ENCODE measurements around the gene EYS. TPM values are rescaled to one million over a fixed set of nuclear protein-coding genes. Genes with fewer than 3 reads are reported as not detected.

Gene EYS
- total and polyA plus RNA-seq, 2 of the 8 experiments (the other 6 are each of a cell fraction or from before 2014, with no cell fraction given): 0.05 to 0.13 TPM

- H3K4me1 ChIP-seq (replicated peaks in 1 of 4; ENCODE audit: control insufficient read depth in 3 of 4, insufficient read depth in 4 of 4, low read length in 3 of 4): no peaks in the 10 kb centered on the region
- no peak overlapping the region for H3K18ac ChIP-seq (ENCODE audit: extremely low read depth, low read length)
- H3K23me2 ChIP-seq (ENCODE audit: low read depth, low read length): no peaks in the 10 kb centered on the region
- H3K4me2 ChIP-seq (ENCODE audit: insufficient read depth in 1 of 2, low read depth in 2 of 2, low read length in 2 of 2): no peak overlapping the region
- DNase-seq (ENCODE audit: low read depth in 1 of 2, low spot score in 2 of 2) (no peak), FAIRE-seq (no peak)
- H4K8ac ChIP-seq (ENCODE audit: extremely low read depth, insufficient read depth, low read length): no peak overlapping the region
- no peak overlapping the region for H2BK20ac ChIP-seq (ENCODE audit: low read length)
- H2AK5ac ChIP-seq (ENCODE audit: low read depth, low read length): no peak overlapping the region
- H3K79me1 ChIP-seq (ENCODE audit: low read depth, low read length): no peaks in the 10 kb centered on the region
- POLR2A ChIA-PET (ENCODE audit: partially characterized antibody): no interaction called here
- no peak overlapping the region for H2BK12ac ChIP-seq (ENCODE audit: low read depth, low read length)
- no peak overlapping the region for H3K23ac ChIP-seq (ENCODE audit: insufficient read length)
- CTCF ChIA-PET (ENCODE audit: partially characterized antibody): interaction anchor here (1.3 kb wide), 1 partner anchor 114 kb away, joined by 4 read pairs; no protein-coding TSS in a partner anchor
- no peak overlapping the region for H3K56ac ChIP-seq (replicated peaks; ENCODE audit: insufficient read length, low read depth, low read length)
- no peak overlapping the region for H3K9ac ChIP-seq (replicated peaks in 1 of 4; ENCODE audit: extremely low read depth in 1 of 4, low read depth in 3 of 4, low read length in 3 of 4)
- no peak overlapping the region for H3K27ac ChIP-seq (ENCODE audit: low read depth, low read length)
- no peak overlapping the region for H2BK120ac ChIP-seq (replicated peaks; ENCODE audit: low read depth, low read length)
- no peak overlapping the region for H2BK15ac ChIP-seq (ENCODE audit: low read length)
- H3K4me3 ChIP-seq (ENCODE audit: extremely low read depth in 1 of 4, insufficient read depth in 2 of 4, low read depth in 3 of 4, low read length in 4 of 4): no peak overlapping the region
- no peak overlapping the region for H4K5ac ChIP-seq (ENCODE audit: insufficient read length, low read depth, low read length)
- no peaks in the 10 kb centered on the region for H3K27me3 ChIP-seq (replicated peaks in 1 of 4; ENCODE audit: control insufficient read depth in 3 of 4, extremely low read depth in 1 of 4, insufficient read depth in 3 of 4, low read length in 3 of 4)
- H2BK5ac ChIP-seq (ENCODE audit: low read depth, low read length): no peak overlapping the region
- 81% methylated on average over 3 of the region's 3 CpGs; no CpG with 5 or more reads in 1 of the 2 experiments for WGBS, 2 experiments (ENCODE audit: extremely low coverage in 1 of 2, insufficient coverage in 1 of 2, insufficient read length in 1 of 2, insufficient replicate concordance in 2 of 2, low coverage in 1 of 2, low lambda C conversion rate in 2 of 2, missing lambda C conversion rate in 1 of 2)
- H3K36me3 ChIP-seq (ENCODE audit: control insufficient read depth in 2 of 4, insufficient read depth in 4 of 4, low read length in 3 of 4): no peaks in the 10 kb centered on the region
- no peaks in the 10 kb centered on the region for H3K9me3 ChIP-seq (ENCODE audit: insufficient read depth in 2 of 2, low read depth in 1 of 2, low read length in 1 of 2)
- no peaks in the 10 kb centered on the region for H3K79me2 ChIP-seq (ENCODE audit: control insufficient read depth in 1 of 2, insufficient read depth in 2 of 2, low read length in 2 of 2)
- no peak overlapping the region for H3K4ac ChIP-seq (replicated peaks; ENCODE audit: insufficient read length, low read depth, low read length)
- no peak overlapping the region for H4K91ac ChIP-seq (replicated peaks; ENCODE audit: insufficient read length, low read length)
- no peak overlapping the region for H3K14ac ChIP-seq (ENCODE audit: insufficient read length)
- no peaks in the 10 kb centered on the region for H4K20me1 ChIP-seq (replicated peaks in 1 of 2; ENCODE audit: control insufficient read depth in 1 of 2, insufficient read depth in 2 of 2, low read length in 2 of 2)
- H2AFZ ChIP-seq (ENCODE audit: low read length): no peak overlapping the region; the same call in 1 of the 2 replicates
- TF ChIP-seq HDAC6 (IDR thresholded peaks at IDR 0.05; ENCODE audit: low read depth, low read length) (no peak), CBX8 (IDR thresholded peaks at IDR 0.05; ENCODE audit: borderline replicate concordance, low read depth, low read length) (no peak), RNF2 (IDR thresholded peaks at IDR 0.05; ENCODE audit: borderline replicate concordance, low read depth, low read length, missing control alignments, poor library complexity, severe bottlenecking) (no peak), SIN3A (conservative IDR thresholded peaks at IDR 0.05 in 1 of 2, IDR thresholded peaks at IDR 0.05 in 1 of 2; ENCODE audit: low read depth in 1 of 2, low read length in 2 of 2) (no peak), ASH2L (IDR thresholded peaks at IDR 0.05; ENCODE audit: low read length) (no peak), CHD2 (IDR thresholded peaks at IDR 0.05; ENCODE audit: low read length) (no peak), YY1 (IDR thresholded peaks at IDR 0.05; ENCODE audit: low read depth, low read length) (no peak), CTCF (IDR thresholded peaks at IDR 0.05; ENCODE audit: control extremely low read depth in 1 of 3, insufficient read depth in 1 of 3, low read depth in 1 of 3, low read length in 3 of 3) (no peak), SP1 (IDR thresholded peaks at IDR 0.05; ENCODE audit: low read depth, low read length) (no peak)
These were observed 1721.8 kb downstream of the EYS start for GRCh38 chr6:63985223-63985622.

Measured in H1 (cell line).